C4-2B (cell line): ENCODE data around the gene UACA.

ENCODE experiments used
- ZFX ChIP-seq: fragments of 450-650 bp; IDR thresholded peaks from 2 replicates; pipeline ENCODE4 v1.6.1; 2017
- TF ChIP-seq, protein P1 (sequence below): fragments of 450-650 bp; conservative IDR thresholded peaks from 2 replicates; pipeline ENCODE4 v1.5.1; 2017; ENCODE audit warnings: mild to moderate bottlenecking

DNA sequence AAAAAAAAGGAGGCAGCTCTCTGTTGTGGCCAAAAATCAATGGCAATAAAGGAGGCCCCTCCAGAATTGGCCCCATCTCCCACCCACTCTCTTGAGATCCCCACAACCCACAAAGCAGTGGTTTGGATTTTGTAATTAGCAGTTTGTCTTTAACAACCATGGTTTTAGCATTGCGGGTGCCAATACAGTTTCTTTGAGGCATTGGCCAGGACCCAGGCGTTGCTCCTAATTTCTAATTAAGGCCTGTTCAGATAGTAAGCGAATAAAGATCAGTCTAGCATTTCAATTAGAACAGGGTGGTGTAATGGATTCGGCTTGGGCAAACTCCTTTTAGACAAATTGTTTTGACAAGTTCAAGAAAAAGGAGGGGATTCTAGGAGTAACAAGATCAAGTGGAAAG is 23.6 kb upstream of the UACA start:
- TF ChIP-seq, protein P1, sequence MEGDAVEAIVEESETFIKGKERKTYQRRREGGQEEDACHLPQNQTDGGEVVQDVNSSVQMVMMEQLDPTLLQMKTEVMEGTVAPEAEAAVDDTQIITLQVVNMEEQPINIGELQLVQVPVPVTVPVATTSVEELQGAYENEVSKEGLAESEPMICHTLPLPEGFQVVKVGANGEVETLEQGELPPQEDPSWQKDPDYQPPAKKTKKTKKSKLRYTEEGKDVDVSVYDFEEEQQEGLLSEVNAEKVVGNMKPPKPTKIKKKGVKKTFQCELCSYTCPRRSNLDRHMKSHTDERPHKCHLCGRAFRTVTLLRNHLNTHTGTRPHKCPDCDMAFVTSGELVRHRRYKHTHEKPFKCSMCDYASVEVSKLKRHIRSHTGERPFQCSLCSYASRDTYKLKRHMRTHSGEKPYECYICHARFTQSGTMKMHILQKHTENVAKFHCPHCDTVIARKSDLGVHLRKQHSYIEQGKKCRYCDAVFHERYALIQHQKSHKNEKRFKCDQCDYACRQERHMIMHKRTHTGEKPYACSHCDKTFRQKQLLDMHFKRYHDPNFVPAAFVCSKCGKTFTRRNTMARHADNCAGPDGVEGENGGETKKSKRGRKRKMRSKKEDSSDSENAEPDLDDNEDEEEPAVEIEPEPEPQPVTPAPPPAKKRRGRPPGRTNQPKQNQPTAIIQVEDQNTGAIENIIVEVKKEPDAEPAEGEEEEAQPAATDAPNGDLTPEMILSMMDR: no peak
- no peak for TF ChIP-seq ZFX
